Measurements from ENCODE around the gene BAIAP2. TPM values are rescaled to one million over a fixed set of nuclear protein-coding genes. Genes with fewer than 3 reads are reported as not detected.

Gene BAIAP2
- total RNA-seq, 2 donors from 2014 or later = 8.0 to 11.5 TPM

GRCh38 chr17:81094509-81095382 is 59.8 kb downstream of the BAIAP2 start:
- TF ChIP-seq CTCF (IDR thresholded peaks at IDR 0.05) (peak in 1 of 7 experiments; percentile 5), POLR2A (IDR thresholded peaks at IDR 0.05) (no peak)
- intact Hi-C loops (cut with DNase I) = no loop called here
- DNase-seq (peak; percentile 61 to 86 (median 70)), ATAC-seq (peak; percentile 65)
- H3K27me3 ChIP-seq = no peaks in the 10 kb centered on the region
- no peak overlapping the region for H3K4me3 ChIP-seq
- 48 to 65% methylated on average over 13 to 32 of the region's 33 CpGs for WGBS, 2 donors
- H3K4me1 ChIP-seq = peaks cover 26% of the 10 kb centered on the region
- H3K27ac ChIP-seq = peak overlapping the region in 3 of 4 donors; percentile 1 to 59 (median 51)
- H3K9me3 ChIP-seq = no peaks in the 10 kb centered on the region
- H3K36me3 ChIP-seq (replicated peaks in 1 of 2; ENCODE audit: insufficient read depth in 1 of 2, low read depth in 2 of 2) = no peaks in the 10 kb centered on the region

- TF ChIP-seq CTCF (IDR thresholded peaks at IDR 0.05) (no peak), POLR2A (IDR thresholded peaks at IDR 0.05) (no peak)
- DNase-seq (no peak), ATAC-seq (no peak)
- H3K4me1 ChIP-seq = peaks cover 26% of the 10 kb centered on the region
- 78 to 89% methylated on average over 4 to 13 of the region's 13 CpGs for WGBS, 2 donors
- no peaks in the 10 kb centered on the region for H3K36me3 ChIP-seq (replicated peaks in 1 of 2; ENCODE audit: insufficient read depth in 1 of 2, low read depth in 2 of 2)
- H3K27ac ChIP-seq = peak overlapping the region in 3 of 4 donors; percentile 1 to 59 (median 40)
- intact Hi-C loops (cut with DNase I) = no loop called here
- no peaks in the 10 kb centered on the region for H3K9me3 ChIP-seq
- H3K27me3 ChIP-seq = no peaks in the 10 kb centered on the region
- H3K4me3 ChIP-seq = no peak overlapping the region
Observed at GRCh38 chr17:81095383-81095762, 60.4 kb downstream of the BAIAP2 start.

DNA sequence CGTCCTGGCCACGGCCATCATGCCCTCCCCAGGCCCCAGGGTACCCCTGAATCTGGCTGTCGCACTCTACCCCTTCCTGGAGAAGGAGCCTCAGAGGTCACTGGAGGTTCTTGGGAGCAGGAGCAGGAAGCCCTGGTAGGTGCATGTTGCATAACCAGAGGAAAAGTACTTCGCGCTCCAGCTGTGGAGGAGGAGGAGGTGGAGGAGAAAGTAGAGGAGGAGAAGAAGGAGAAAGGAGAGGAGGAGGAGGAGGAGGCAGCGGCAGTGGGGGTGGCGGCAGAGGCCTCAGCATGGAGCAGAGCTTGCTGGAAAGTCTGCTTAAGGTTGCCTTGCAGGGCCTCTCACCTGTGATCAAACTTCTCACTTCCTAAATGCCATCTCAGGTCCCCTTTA is 61.8 kb downstream of the BAIAP2 start:
- Histone ChIP-seq H3K27me3 (no peaks in the 10 kb centered on the region), H3K27ac (peak overlapping the region in 1 of 4 donors; percentile 25), H3K9me3 (no peaks in the 10 kb centered on the region), H3K4me3 (no peak overlapping the region), H3K4me1 (peaks cover 30% of the 10 kb centered on the region), H3K36me3 (replicated peaks in 1 of 2; ENCODE audit: insufficient read depth in 1 of 2, low read depth in 2 of 2) (no peaks in the 10 kb centered on the region)
- WGBS, 2 donors = 78 to 89% methylated on average over 7 of the region's 7 CpGs
- intact Hi-C loops (cut with DNase I) = no loop called here
- DNase-seq (no peak), ATAC-seq (no peak)
- TF ChIP-seq POLR2A (IDR thresholded peaks at IDR 0.05) (no peak), CTCF (IDR thresholded peaks at IDR 0.05) (no peak)

DNA sequence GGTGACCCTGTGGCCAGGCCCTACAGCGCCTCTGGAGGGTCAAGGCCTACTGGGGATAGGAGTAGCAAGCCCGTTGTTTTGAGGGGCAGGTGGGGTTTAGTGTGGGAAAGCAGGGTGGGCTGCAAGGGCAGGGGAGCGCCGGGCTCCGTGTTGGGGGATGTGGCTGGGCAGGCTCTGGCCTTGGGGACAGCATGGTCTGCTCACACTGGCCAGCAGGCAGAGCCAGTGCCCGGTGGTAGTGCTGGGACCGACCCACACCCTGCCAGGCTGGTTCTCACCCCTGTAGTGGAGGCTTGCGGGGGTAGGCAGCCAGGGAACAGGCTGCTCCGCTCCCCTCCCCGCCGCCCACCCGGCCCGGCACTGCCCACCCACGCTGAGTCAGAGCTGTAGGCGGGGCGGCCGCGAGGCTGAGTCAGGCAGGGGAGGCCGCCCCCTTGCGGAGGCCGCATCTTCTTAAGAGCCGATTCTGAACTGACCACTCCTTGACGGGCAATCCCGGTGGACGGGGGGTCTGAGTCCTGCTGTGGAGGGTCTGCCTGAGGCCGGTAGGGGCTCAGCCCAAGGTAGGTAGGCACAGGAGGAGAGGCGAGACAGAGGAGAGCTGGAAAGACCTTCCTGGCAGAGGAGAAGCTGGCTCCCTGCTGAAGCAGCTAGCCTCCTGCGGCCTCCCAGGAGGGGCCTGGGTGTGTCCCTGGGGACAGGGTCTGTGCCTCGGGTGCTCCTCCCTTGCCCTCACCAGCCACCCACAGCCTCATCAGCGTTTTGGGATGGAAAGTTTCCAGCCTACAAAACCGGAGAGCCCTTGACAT is 62.4 kb downstream of the BAIAP2 start:
- H3K4me3 ChIP-seq = no peak overlapping the region
- H3K9me3 ChIP-seq = no peaks in the 10 kb centered on the region
- DNase-seq = peak; percentile 48 to 79 (median 67)
- peaks cover 30% of the 10 kb centered on the region for H3K4me1 ChIP-seq
- TF ChIP-seq CTCF (IDR thresholded peaks at IDR 0.05) = peak; percentile 27 to 58 (median 39)
- TF ChIP-seq POLR2A (IDR thresholded peaks at IDR 0.05) = no peak
- ATAC-seq = no peak
- peak overlapping the region in 1 of 4 donors; percentile 25 for H3K27ac ChIP-seq
- intact Hi-C loops (cut with DNase I) = no loop called here
- H3K36me3 ChIP-seq (replicated peaks in 1 of 2; ENCODE audit: insufficient read depth in 1 of 2, low read depth in 2 of 2) = no peaks in the 10 kb centered on the region
- H3K27me3 ChIP-seq = no peaks in the 10 kb centered on the region
- WGBS, 2 donors = 26 to 37% methylated on average over 14 to 31 of the region's 31 CpGs
